Measurements from ENCODE around the gene GALNT10. TPM values are rescaled to one million over a fixed set of nuclear protein-coding genes. Genes with fewer than 3 reads are reported as not detected.

Gene GALNT10
- total RNA-seq, 2 experiments from 2014 or later, result 12.9 to 15.2 TPM

DNA sequence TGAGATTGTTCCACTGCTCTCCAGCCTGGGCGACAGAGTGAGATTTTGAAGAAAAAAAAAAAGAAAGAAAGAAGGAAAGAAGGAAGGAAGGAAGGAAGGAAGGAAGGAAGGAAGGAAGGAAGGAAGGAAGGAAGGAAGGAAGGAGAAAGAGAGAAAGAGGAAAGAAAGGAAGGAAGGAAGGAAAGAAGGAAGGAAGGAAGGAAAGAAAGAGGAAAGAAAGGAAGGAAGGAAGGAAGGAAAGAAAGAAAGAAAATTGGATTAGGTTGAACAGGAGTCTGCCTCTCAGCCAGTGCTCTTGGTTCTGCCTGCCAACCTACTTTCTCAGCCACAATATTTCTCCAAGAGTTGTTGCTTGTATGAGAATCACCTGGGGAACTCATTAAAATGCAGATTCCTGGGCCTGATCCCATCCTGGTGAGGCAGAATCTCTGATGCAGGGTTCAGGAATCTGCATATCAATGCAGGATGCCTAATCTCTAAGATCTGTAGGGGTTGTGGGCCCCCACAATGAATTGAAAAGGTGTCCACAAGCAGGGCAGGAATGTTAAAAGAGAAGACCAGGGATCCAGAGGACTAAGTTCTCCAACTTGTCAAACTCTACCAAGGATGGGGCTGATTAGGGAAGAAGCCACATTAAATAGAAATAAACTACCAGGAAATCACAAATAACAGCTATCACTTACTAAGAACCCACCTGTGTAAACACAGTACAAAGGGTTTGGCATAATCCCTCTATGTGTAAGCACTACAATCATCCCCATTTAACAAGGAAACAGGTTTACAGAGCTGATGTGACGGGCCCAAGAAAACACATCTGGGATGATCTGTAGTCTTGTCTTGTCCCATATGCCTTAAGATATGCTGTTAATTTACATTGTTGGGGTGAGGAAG lies 23.4 kb upstream of the GALNT10 start:
- POLR2A ChIA-PET, result no interaction called here
- H3K36me3 Mint-ChIP-seq (ENCODE audit: low read depth), result no peaks in the 10 kb centered on the region
- TF ChIP-seq, protein P1, sequence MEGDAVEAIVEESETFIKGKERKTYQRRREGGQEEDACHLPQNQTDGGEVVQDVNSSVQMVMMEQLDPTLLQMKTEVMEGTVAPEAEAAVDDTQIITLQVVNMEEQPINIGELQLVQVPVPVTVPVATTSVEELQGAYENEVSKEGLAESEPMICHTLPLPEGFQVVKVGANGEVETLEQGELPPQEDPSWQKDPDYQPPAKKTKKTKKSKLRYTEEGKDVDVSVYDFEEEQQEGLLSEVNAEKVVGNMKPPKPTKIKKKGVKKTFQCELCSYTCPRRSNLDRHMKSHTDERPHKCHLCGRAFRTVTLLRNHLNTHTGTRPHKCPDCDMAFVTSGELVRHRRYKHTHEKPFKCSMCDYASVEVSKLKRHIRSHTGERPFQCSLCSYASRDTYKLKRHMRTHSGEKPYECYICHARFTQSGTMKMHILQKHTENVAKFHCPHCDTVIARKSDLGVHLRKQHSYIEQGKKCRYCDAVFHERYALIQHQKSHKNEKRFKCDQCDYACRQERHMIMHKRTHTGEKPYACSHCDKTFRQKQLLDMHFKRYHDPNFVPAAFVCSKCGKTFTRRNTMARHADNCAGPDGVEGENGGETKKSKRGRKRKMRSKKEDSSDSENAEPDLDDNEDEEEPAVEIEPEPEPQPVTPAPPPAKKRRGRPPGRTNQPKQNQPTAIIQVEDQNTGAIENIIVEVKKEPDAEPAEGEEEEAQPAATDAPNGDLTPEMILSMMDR (IDR thresholded peaks at IDR 0.05), result no peak
- no peak overlapping the region for H3K27ac Mint-ChIP-seq
- no peak for DNase-seq
- H3K4me1 Mint-ChIP-seq (ENCODE audit: low read depth), result no peaks in the 10 kb centered on the region
- H3K4me3 Mint-ChIP-seq, result no peak overlapping the region
- peaks cover 22% of the 10 kb centered on the region for H3K27me3 Mint-ChIP-seq
- CTCF ChIA-PET, result interaction anchor here (0.8 to 1.4 kb wide), 3 partner anchors 10 to 107 kb away, joined by 3 to 5 read pairs (median 4); no protein-coding TSS in a partner anchor
- intact Hi-C loops (cut with micrococcal nuclease), result no loop called here
- H3K9me3 Mint-ChIP-seq, result no peaks in the 10 kb centered on the region
- no peak for ATAC-seq

DNA sequence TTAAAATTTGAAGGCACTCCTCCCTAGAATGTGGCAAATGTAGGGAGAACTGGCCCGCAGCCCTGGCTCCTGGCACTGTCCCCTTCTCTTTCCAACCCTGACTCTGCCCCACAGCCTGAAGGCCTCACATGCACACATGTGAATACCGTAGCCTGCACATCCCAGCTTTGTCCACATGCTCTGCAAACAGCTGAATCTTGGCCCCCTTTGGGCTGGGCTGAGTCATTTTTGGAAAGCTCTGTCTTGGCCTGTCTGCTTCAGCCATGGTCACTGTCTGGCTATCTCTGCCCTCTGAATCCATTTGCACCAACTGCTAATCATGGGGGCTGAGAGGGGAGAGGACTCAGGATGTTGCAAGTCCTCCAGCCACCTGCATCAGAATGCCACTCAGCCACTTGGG lies 22.1 kb upstream of the GALNT10 start:
- no peaks in the 10 kb centered on the region for H3K36me3 Mint-ChIP-seq (ENCODE audit: low read depth)
- peaks cover 18% of the 10 kb centered on the region for H3K27me3 Mint-ChIP-seq
- ChIA-PET POLR2A (no interaction called here), CTCF (interaction anchor here (1.4 kb wide), 1 partner anchor 12 kb away, joined by 4 read pairs; no protein-coding TSS in a partner anchor)
- intact Hi-C loops (cut with micrococcal nuclease), result no loop called here
- TF ChIP-seq, protein P1 (IDR thresholded peaks at IDR 0.05), result no peak
- ATAC-seq (no peak), DNase-seq (no peak)
- H3K4me1 Mint-ChIP-seq (ENCODE audit: low read depth), result no peaks in the 10 kb centered on the region
- H3K9me3 Mint-ChIP-seq, result no peaks in the 10 kb centered on the region
- no peak overlapping the region for H3K27ac Mint-ChIP-seq
- no peak overlapping the region for H3K4me3 Mint-ChIP-seq

DNA sequence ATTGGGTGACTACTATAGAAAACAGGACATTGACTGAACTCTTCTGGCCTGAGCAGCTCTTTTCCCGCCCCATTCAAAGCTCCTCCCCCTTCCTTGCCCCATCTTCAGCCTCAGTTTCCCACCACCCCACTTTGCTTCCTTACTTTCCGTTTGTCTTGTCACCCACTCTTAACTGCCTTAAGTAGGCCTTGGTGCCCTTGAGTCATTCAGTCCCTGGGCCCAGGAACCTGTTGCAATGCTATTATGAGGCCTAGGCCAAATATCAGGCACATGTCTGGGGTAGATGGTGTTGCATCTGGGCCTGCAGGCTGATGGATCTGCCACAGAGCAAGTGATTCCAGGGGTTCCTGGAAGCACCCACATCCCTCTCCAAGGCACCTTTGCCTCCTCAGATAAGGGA lies 17.7 kb upstream of the GALNT10 start:
- Mint-ChIP-seq H3K27me3 (no peaks in the 10 kb centered on the region), H3K4me1 (ENCODE audit: low read depth) (no peaks in the 10 kb centered on the region), H3K4me3 (no peak overlapping the region), H3K27ac (no peak overlapping the region), H3K9me3 (no peaks in the 10 kb centered on the region), H3K36me3 (ENCODE audit: low read depth) (no peaks in the 10 kb centered on the region)
- ChIA-PET POLR2A (interaction anchor here (0.7 kb wide), 1 partner anchor 20 kb away, joined by 3 read pairs; no protein-coding TSS in a partner anchor), CTCF (interaction anchor here (1.0 to 1.6 kb wide), 3 partner anchors 17 to 233 kb away, joined by 3 to 7 read pairs (median 5); partner anchors contain the start of gene GALNT10)
- DNase-seq (no peak), ATAC-seq (no peak)
- TF ChIP-seq, protein P1 (IDR thresholded peaks at IDR 0.05), result no peak
- intact Hi-C loops (cut with micrococcal nuclease), result no loop called here

DNA sequence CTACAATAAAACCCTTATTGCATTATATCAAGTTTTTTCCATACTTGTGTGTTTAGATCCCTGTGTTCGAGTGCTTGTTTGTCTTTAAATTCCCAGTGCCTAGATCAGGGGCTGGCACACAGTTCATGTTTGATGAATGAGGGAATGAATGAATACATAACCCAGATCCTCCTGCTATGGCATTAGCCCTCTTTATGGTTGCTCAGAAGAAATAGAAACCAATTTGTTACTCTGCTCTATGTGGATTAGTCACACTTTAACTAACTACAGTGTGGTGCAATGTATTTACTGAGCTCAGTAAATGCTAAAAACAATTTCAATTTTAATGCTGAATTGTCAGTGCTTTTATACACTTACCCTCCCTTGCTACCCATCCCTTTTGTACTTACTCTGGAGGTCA lies 16.4 kb upstream of the GALNT10 start:
- Mint-ChIP-seq H3K4me1 (ENCODE audit: low read depth) (no peaks in the 10 kb centered on the region), H3K4me3 (no peak overlapping the region), H3K27ac (no peak overlapping the region), H3K27me3 (peaks cover 5% of the 10 kb centered on the region), H3K36me3 (ENCODE audit: low read depth) (no peaks in the 10 kb centered on the region), H3K9me3 (no peaks in the 10 kb centered on the region)
- TF ChIP-seq, protein P1 (IDR thresholded peaks at IDR 0.05), result no peak
- ChIA-PET POLR2A (interaction anchor here (0.7 to 1.0 kb wide), 2 partner anchors 18 to 34 kb away, joined by 3 read pairs; no protein-coding TSS in a partner anchor), CTCF (interaction anchor here (0.7 to 1.9 kb wide), 5 partner anchors 10 to 102 kb away, joined by 3 to 7 read pairs (median 3); no protein-coding TSS in a partner anchor)
- DNase-seq (no peak), ATAC-seq (no peak)
- intact Hi-C loops (cut with micrococcal nuclease), result no loop called here

DNA sequence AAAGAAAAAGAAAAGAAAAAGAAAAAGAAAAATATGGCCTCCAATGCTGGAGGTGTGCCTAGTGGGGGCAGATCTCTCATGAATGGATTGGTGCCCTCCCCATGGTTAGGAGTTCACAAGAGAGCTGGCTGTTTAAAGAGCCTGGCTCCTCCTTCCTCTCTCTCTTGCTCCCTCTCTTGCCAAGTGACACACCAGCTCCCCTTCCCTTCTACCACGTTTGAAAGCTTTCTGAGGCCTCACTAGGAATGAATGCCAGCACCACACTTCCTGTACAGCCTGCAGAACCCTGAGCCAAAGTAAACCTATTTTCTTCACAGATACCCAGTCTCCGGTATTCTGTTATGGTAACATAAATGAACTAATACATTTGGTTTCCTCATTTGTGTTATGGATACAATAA lies 14.4 kb upstream of the GALNT10 start:
- intact Hi-C loops (cut with micrococcal nuclease), result no loop called here
- ChIA-PET POLR2A (no interaction called here), CTCF (interaction anchor here (1.7 to 1.8 kb wide), 2 partner anchors 104 to 202 kb away, joined by 5 to 6 read pairs; no protein-coding TSS in a partner anchor)
- ATAC-seq, result no peak
- Mint-ChIP-seq H3K4me3 (no peak overlapping the region), H3K27me3 (peaks cover 8% of the 10 kb centered on the region), H3K9me3 (no peaks in the 10 kb centered on the region), H3K4me1 (ENCODE audit: low read depth) (no peaks in the 10 kb centered on the region), H3K36me3 (ENCODE audit: low read depth) (no peaks in the 10 kb centered on the region), H3K27ac (no peak overlapping the region)
- DNase-seq, result no peak
- TF ChIP-seq, protein P1 (IDR thresholded peaks at IDR 0.05), result no peak

All from activated CD8-positive, alpha-beta T cell treated with anti-CD3 and anti-CD28 coated beads for 36 hours (primary cell).